Measurements from ENCODE around the gene LRP8. TPM values are rescaled to one million over a fixed set of nuclear protein-coding genes. Genes with fewer than 3 reads are reported as not detected.

The LRP8 gene
- total and polyA plus RNA-seq, 9 of the 15 experiments (the other 6 are each of a cell fraction or from before 2014, with no cell fraction given), result 7.1 to 56.1 (median 31.3) TPM

DNA sequence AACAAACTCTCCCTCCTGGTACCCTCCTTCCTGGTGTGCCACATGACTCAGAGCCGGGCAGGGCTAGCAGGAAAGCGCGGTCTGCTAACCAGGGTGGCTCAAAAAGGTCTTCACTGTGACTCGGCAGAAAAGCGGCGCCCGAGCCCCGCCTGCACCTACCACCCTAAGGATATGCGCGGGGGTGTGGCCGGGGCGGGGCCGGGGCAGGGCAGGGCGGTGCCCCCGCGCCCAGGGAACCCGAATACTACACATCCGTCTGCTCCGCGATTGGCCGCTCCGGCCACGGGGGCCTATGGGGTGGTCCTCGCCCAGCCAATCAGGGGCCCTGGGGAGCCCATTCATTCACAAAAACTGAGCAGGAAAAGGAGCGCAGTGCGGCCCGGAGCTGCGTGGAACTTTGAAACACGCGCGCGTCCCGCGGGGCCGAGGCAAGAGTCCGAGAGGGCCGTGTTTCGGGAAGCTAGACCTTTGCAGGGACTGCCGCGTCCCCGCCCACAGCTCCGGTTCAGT is 1.7 kb downstream of the LRP8 start (continued):
- TF ChIP-seq RUNX1 (IDR thresholded peaks at IDR 0.05; ENCODE audit: low read depth) (no peak), ZNF311 (CRISPR knock-in tag; IDR thresholded peaks at IDR 0.05) (no peak), NR2F6 (CRISPR knock-in tag; IDR thresholded peaks at IDR 0.05) (no peak), XRCC3 (IDR thresholded peaks at IDR 0.05) (no peak), ZNF830 (CRISPR knock-in tag; IDR thresholded peaks at IDR 0.05) (no peak), WHSC1 (IDR thresholded peaks at IDR 0.05; ENCODE audit: low read length) (no peak), SIRT6 (IDR thresholded peaks at IDR 0.05; ENCODE audit: low read depth, low read length) (no peak), TOE1 (IDR thresholded peaks at IDR 0.05; ENCODE audit: borderline replicate concordance) (peak; percentile 58; the same call in 1 of the 2 replicates), TOE1 (CRISPR knock-in tag; IDR thresholded peaks at IDR 0.05; ENCODE audit: borderline replicate concordance, low read depth) (no peak), TAL1 (IDR thresholded peaks at IDR 0.05) (no peak), KLF16 (IDR thresholded peaks at IDR 0.05) (no peak), MTA3 (IDR thresholded peaks at IDR 0.05; ENCODE audit: borderline replicate concordance) (peak; percentile 64; the same call in 1 of the 2 replicates), ZNF232 (CRISPR knock-in tag; IDR thresholded peaks at IDR 0.05) (no peak), POLR2H (tag; IDR thresholded peaks at IDR 0.05; ENCODE audit: low read depth) (peak; percentile 29; the same call in 1 of the 2 replicates), NCOA1 (IDR thresholded peaks at IDR 0.05; ENCODE audit: low read depth) (no peak), SMAD4 (CRISPR knock-in tag; conservative IDR thresholded peaks at IDR 0.05) (no peak; the same call in 1 of the 2 replicates), KDM1A (IDR thresholded peaks at IDR 0.05) (no peak), CHD2 (IDR thresholded peaks at IDR 0.05; ENCODE audit: low read depth, low read length) (peak; percentile 32; the same call in 1 of the 2 replicates), ZNF76 (CRISPR knock-in tag; IDR thresholded peaks at IDR 0.05; ENCODE audit: borderline replicate concordance) (no peak), NCOA6 (IDR thresholded peaks at IDR 0.05) (no peak), SRSF9 (IDR thresholded peaks at IDR 0.05; ENCODE audit: borderline replicate concordance, low read depth, low read length) (no peak), NFYB (IDR thresholded peaks at IDR 0.05; ENCODE audit: extremely low read depth, insufficient read length) (peak; percentile 93), ZNF77 (CRISPR knock-in tag; IDR thresholded peaks at IDR 0.05) (no peak), ADNP (tag; IDR thresholded peaks at IDR 0.05) (no peak)
- TF ChIP-seq, protein P1, sequence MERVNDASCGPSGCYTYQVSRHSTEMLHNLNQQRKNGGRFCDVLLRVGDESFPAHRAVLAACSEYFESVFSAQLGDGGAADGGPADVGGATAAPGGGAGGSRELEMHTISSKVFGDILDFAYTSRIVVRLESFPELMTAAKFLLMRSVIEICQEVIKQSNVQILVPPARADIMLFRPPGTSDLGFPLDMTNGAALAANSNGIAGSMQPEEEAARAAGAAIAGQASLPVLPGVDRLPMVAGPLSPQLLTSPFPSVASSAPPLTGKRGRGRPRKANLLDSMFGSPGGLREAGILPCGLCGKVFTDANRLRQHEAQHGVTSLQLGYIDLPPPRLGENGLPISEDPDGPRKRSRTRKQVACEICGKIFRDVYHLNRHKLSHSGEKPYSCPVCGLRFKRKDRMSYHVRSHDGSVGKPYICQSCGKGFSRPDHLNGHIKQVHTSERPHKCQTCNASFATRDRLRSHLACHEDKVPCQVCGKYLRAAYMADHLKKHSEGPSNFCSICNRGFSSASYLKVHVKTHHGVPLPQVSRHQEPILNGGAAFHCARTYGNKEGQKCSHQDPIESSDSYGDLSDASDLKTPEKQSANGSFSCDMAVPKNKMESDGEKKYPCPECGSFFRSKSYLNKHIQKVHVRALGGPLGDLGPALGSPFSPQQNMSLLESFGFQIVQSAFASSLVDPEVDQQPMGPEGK (CRISPR knock-in tag; IDR thresholded peaks at IDR 0.05; ENCODE audit: borderline replicate concordance), result no peak
- TF ChIP-seq, protein P2, sequence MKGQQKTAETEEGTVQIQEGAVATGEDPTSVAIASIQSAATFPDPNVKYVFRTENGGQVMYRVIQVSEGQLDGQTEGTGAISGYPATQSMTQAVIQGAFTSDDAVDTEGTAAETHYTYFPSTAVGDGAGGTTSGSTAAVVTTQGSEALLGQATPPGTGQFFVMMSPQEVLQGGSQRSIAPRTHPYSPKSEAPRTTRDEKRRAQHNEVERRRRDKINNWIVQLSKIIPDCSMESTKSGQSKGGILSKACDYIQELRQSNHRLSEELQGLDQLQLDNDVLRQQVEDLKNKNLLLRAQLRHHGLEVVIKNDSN (CRISPR knock-in tag; IDR thresholded peaks at IDR 0.05), result peak; percentile 83
- TF ChIP-seq, protein P3, sequence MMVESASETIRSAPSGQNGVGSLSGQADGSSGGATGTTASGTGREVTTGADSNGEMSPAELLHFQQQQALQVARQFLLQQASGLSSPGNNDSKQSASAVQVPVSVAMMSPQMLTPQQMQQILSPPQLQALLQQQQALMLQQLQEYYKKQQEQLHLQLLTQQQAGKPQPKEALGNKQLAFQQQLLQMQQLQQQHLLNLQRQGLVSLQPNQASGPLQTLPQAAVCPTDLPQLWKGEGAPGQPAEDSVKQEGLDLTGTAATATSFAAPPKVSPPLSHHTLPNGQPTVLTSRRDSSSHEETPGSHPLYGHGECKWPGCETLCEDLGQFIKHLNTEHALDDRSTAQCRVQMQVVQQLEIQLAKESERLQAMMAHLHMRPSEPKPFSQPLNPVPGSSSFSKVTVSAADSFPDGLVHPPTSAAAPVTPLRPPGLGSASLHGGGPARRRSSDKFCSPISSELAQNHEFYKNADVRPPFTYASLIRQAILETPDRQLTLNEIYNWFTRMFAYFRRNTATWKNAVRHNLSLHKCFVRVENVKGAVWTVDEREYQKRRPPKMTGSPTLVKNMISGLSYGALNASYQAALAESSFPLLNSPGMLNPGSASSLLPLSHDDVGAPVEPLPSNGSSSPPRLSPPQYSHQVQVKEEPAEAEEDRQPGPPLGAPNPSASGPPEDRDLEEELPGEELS (CRISPR knock-in tag; IDR thresholded peaks at IDR 0.05; ENCODE audit: borderline replicate concordance), result no peak

Measured in K562 (cell line).